ENCODE data around the gene NID1.

DNA sequence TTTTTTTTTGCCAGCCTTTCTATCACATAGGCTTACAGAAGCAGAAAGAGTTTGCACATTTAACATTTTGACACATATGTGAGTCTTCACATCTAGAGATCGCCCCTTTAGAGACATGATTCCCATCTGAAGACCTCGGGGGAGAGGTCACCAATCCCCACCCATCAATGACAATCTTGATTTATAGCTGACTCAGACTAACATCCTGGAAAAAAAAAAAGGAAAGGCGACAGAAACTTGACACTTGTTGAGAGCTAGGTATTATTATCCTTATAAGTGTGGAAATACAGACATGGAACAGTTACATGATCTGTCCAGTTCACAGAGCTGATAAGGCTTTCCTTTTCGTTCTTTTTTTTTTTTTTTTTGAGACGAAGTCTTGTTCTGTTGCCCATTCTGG lies 28.0 kb upstream of the NID1 start:
- TF ChIP-seq EZH2phosphoT487 (IDR thresholded peaks at IDR 0.05; ENCODE audit: insufficient read depth, low read depth) (no peak), EZH2 (IDR thresholded peaks at IDR 0.05; ENCODE audit: insufficient read depth, poor library complexity, severe bottlenecking) (no peak)
